ENCODE results near the gene DIRAS3. TPM values are rescaled to one million over a fixed set of nuclear protein-coding genes. Genes with fewer than 3 reads are reported as not detected.

The DIRAS3 gene
- total and polyA plus RNA-seq, 12 donors: 7.6 to 34.7 (median 18.9) TPM

- 90 to 93% (median 91%) methylated on average over 8 of the region's 8 CpGs for WGBS, 4 donors
- Histone ChIP-seq H3K4me1 (replicated peaks in 1 of 2) (peaks cover 0 to 6% of the 10 kb centered on the region in 2 donors), H3K9me3 (replicated peaks in 1 of 3) (no peaks in the 10 kb centered on the region), H3K27me3 (no peaks in the 10 kb centered on the region), H3K4me3 (no peak overlapping the region), H3K36me3 (replicated peaks in 1 of 2) (no peaks in the 10 kb centered on the region), H3K27ac (no peak overlapping the region)
- intact Hi-C loops (cut with DNase I): no loop called here
- no peak for TF ChIP-seq POLR2A (IDR thresholded peaks at IDR 0.05)
- no peak for TF ChIP-seq CTCF (IDR thresholded peaks at IDR 0.05)
- no peak for DNase-seq
Measured at GRCh38 chr1:68046423-68046822, 4.0 kb downstream of the DIRAS3 start.

GRCh38 chr1:68045511-68046180 is 4.8 kb downstream of the DIRAS3 start:
- H3K4me1 ChIP-seq (replicated peaks in 1 of 2): no peaks in the 10 kb centered on the region

GRCh38 chr1:68043443-68044090 is 6.9 kb downstream of the DIRAS3 start:
- H3K4me3 ChIP-seq: no peak overlapping the region
- no peaks in the 10 kb centered on the region for H3K27me3 ChIP-seq
- intact Hi-C loops (cut with DNase I): no loop called here
- 90 to 95% (median 95%) methylated on average over 22 of the region's 22 CpGs for WGBS, 4 donors
- no peaks in the 10 kb centered on the region for H3K36me3 ChIP-seq (replicated peaks in 1 of 2)
- no peak overlapping the region for H3K27ac ChIP-seq
- H3K9me3 ChIP-seq (replicated peaks in 1 of 3): no peaks in the 10 kb centered on the region
- TF ChIP-seq POLR2A (IDR thresholded peaks at IDR 0.05): no peak
- TF ChIP-seq CTCF (IDR thresholded peaks at IDR 0.05): no peak
- H3K4me1 ChIP-seq (replicated peaks in 1 of 2): no peaks in the 10 kb centered on the region
- DNase-seq: no peak

More at GRCh38 chr1:68045511-68046180, 4.8 kb downstream of the DIRAS3 start:
- intact Hi-C loops (cut with DNase I): no loop called here
- no peaks in the 10 kb centered on the region for H3K36me3 ChIP-seq (replicated peaks in 1 of 2)
- 96 to 98% (median 97%) methylated on average over 4 of the region's 4 CpGs for WGBS, 4 donors
- no peaks in the 10 kb centered on the region for H3K9me3 ChIP-seq (replicated peaks in 1 of 3)
- H3K27me3 ChIP-seq: no peaks in the 10 kb centered on the region
- no peak overlapping the region for H3K4me3 ChIP-seq
- no peak overlapping the region for H3K27ac ChIP-seq
- no peak for TF ChIP-seq POLR2A (IDR thresholded peaks at IDR 0.05)
- no peak for TF ChIP-seq CTCF (IDR thresholded peaks at IDR 0.05)
- no peak for DNase-seq

GRCh38 chr1:68036946-68037345 is 13.5 kb downstream of the DIRAS3 start:
- no peaks in the 10 kb centered on the region for H3K27me3 ChIP-seq
- no peaks in the 10 kb centered on the region for H3K9me3 ChIP-seq (replicated peaks in 1 of 3)
- no peak overlapping the region for H3K27ac ChIP-seq
- no peak for TF ChIP-seq POLR2A (IDR thresholded peaks at IDR 0.05)
- no peak for TF ChIP-seq CTCF (IDR thresholded peaks at IDR 0.05)
- intact Hi-C loops (cut with DNase I): no loop called here
- no peak for DNase-seq
- WGBS, 4 donors: 77 to 86% (median 80%) methylated on average over 2 of the region's 2 CpGs
- H3K4me3 ChIP-seq: no peak overlapping the region
- H3K4me1 ChIP-seq (replicated peaks in 1 of 2): no peaks in the 10 kb centered on the region
- H3K36me3 ChIP-seq (replicated peaks in 1 of 2): no peaks in the 10 kb centered on the region

Data from adrenal gland (tissue), 12 donors.